Measurements from ENCODE around the gene APBA1. TPM values are rescaled to one million over a fixed set of nuclear protein-coding genes. Genes with fewer than 3 reads are reported as not detected.

The APBA1 gene
- total RNA-seq, 1 experiment from 2014 or later = 0.05 TPM

GRCh38 chr9:69386651-69387050 lies 285.5 kb downstream of the APBA1 start:
- Histone ChIP-seq H3K27ac (ENCODE audit: low read length) (no peak overlapping the region), H3K36me3 (ENCODE audit: control insufficient read depth, insufficient read depth, low read length) (no peaks in the 10 kb centered on the region), H3K4me1 (ENCODE audit: control insufficient read depth, insufficient read depth, low read length) (no peaks in the 10 kb centered on the region), H3K4me3 (ENCODE audit: low read depth in 2 of 2, low read length in 2 of 2) (no peak overlapping the region), H3K9me3 (ENCODE audit: control insufficient read depth, insufficient read depth, low read depth, low read length) (no peaks in the 10 kb centered on the region), H3K27me3 (ENCODE audit: control insufficient read depth, insufficient read depth, low read length) (no peaks in the 10 kb centered on the region)
- in situ Hi-C loops (cut with HindIII; ENCODE audit: low pct_unique_long_range_greater_than_20kb, low sequenced_read_pairs) (no loop called here), intact Hi-C loops (cut with micrococcal nuclease; ENCODE audit: unreplicated experiment) (no loop called here)
- BruUV-seq (replicated peaks) = no TSS peak
- ATAC-seq = no peak
- POLR2A ChIA-PET = no interaction called here
- no peak for DNase-seq (ENCODE audit: low read depth, low spot score)
- CTCF ChIA-PET = no interaction called here
- no peak for TF ChIP-seq TCF7L2 (IDR thresholded peaks at IDR 0.05; ENCODE audit: low read depth, low read length)
- no peak for TF ChIP-seq POLR2AphosphoS5 (IDR thresholded peaks at IDR 0.05; ENCODE audit: low read depth, low read length)
- TF ChIP-seq, protein P1, sequence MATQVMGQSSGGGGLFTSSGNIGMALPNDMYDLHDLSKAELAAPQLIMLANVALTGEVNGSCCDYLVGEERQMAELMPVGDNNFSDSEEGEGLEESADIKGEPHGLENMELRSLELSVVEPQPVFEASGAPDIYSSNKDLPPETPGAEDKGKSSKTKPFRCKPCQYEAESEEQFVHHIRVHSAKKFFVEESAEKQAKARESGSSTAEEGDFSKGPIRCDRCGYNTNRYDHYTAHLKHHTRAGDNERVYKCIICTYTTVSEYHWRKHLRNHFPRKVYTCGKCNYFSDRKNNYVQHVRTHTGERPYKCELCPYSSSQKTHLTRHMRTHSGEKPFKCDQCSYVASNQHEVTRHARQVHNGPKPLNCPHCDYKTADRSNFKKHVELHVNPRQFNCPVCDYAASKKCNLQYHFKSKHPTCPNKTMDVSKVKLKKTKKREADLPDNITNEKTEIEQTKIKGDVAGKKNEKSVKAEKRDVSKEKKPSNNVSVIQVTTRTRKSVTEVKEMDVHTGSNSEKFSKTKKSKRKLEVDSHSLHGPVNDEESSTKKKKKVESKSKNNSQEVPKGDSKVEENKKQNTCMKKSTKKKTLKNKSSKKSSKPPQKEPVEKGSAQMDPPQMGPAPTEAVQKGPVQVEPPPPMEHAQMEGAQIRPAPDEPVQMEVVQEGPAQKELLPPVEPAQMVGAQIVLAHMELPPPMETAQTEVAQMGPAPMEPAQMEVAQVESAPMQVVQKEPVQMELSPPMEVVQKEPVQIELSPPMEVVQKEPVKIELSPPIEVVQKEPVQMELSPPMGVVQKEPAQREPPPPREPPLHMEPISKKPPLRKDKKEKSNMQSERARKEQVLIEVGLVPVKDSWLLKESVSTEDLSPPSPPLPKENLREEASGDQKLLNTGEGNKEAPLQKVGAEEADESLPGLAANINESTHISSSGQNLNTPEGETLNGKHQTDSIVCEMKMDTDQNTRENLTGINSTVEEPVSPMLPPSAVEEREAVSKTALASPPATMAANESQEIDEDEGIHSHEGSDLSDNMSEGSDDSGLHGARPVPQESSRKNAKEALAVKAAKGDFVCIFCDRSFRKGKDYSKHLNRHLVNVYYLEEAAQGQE (IDR thresholded peaks at IDR 0.05; ENCODE audit: insufficient read depth in 1 of 2, low read depth in 2 of 2, low read length in 1 of 2) = no peak
- no peak for TF ChIP-seq SIN3A (IDR thresholded peaks at IDR 0.05; ENCODE audit: borderline replicate concordance, insufficient read depth, low read depth, low read length)
- no peak for TF ChIP-seq CTCF (IDR thresholded peaks at IDR 0.05)

DNA sequence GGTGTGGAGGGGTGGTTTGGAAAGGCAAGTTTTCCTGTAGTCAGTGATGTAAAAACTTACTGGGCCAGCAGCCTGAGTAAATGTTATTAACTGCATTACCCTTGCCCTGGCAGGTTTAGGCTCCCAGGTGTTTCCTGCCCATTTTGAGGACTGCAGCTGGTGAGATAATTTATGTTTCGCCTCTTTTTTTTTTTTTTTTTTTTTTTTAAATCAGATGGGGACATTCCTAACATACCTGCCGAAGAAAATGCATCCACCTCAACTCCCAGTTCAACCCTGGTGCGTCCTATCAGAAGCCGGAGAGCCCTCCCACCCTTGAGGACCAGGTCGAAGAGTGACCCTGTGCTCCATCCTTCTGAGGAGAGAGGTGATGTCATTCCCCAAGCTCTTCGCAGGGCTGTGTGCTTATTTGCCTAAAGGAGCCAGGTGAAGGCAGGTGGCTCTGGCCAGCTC lies 286.6 kb downstream of the APBA1 start:
- ATAC-seq (no peak), DNase-seq (ENCODE audit: low read depth, low spot score) (no peak)
- Histone ChIP-seq H3K27ac (ENCODE audit: low read length) (no peak overlapping the region), H3K4me1 (ENCODE audit: control insufficient read depth, insufficient read depth, low read length) (no peaks in the 10 kb centered on the region), H3K4me3 (ENCODE audit: low read depth in 2 of 2, low read length in 2 of 2) (no peak overlapping the region), H3K9me3 (ENCODE audit: control insufficient read depth, insufficient read depth, low read depth, low read length) (no peaks in the 10 kb centered on the region), H3K27me3 (ENCODE audit: control insufficient read depth, insufficient read depth, low read length) (no peaks in the 10 kb centered on the region), H3K36me3 (ENCODE audit: control insufficient read depth, insufficient read depth, low read length) (no peaks in the 10 kb centered on the region)
- TF ChIP-seq CTCF (IDR thresholded peaks at IDR 0.05) (no peak), SIN3A (IDR thresholded peaks at IDR 0.05; ENCODE audit: borderline replicate concordance, insufficient read depth, low read depth, low read length) (no peak), POLR2AphosphoS5 (IDR thresholded peaks at IDR 0.05; ENCODE audit: low read depth, low read length) (no peak), TCF7L2 (IDR thresholded peaks at IDR 0.05; ENCODE audit: low read depth, low read length) (no peak)
- TF ChIP-seq, protein P1 (IDR thresholded peaks at IDR 0.05; ENCODE audit: insufficient read depth in 1 of 2, low read depth in 2 of 2, low read length in 1 of 2) = no peak
- in situ Hi-C loops (cut with HindIII; ENCODE audit: low pct_unique_long_range_greater_than_20kb, low sequenced_read_pairs) (no loop called here), intact Hi-C loops (cut with micrococcal nuclease; ENCODE audit: unreplicated experiment) (no loop called here)
- no TSS peak for BruUV-seq (replicated peaks)
- ChIA-PET POLR2A (no interaction called here), CTCF (interaction anchor here (0.6 kb wide), 2 partner anchors 41 to 110 kb away, joined by 4 to 8 read pairs; no protein-coding TSS in a partner anchor)
